ENCODE measurements around the gene CKS2.
A peak's percentile ranks its signal among the peaks of the same experiment; 100 is the strongest.
"Not testable (repeated sequence)": the region's sequence is repeated elsewhere in the genome, so short reads cannot be mapped to it uniquely, and the experiment has no call there.

CKS2 gene

GRCh38 chr9:89311346-89312221 is 589 bp downstream of the CKS2 start:
- no peak for DNase-seq (ENCODE audit: low read depth in 2 of 2)

- DNase-seq (ENCODE audit: low read depth in 2 of 2): no peak
These were observed 1.2 kb downstream of the CKS2 start for GRCh38 chr9:89312222-89312571.

GRCh38 chr9:89313842-89314241 is 2.8 kb downstream of the CKS2 start:
- no peak for DNase-seq (ENCODE audit: low read depth in 2 of 2)

- no peak for DNase-seq (ENCODE audit: low read depth in 2 of 2)
These were observed 4.0 kb downstream of the CKS2 start for GRCh38 chr9:89314955-89315354.

- DNase-seq (ENCODE audit: low read depth in 2 of 2): no peak
These were observed 4.5 kb downstream of the CKS2 start for GRCh38 chr9:89315482-89315881.

GRCh38 chr9:89317282-89317681 is 6.3 kb downstream of the CKS2 start:
- DNase-seq (ENCODE audit: low read depth in 2 of 2): no peak

GRCh38 chr9:89318123-89319014 is 7.4 kb downstream of the CKS2 start, which contains the start of gene SECISBP2:
Gene SECISBP2 (plus strand): TSS chr9:89318500. CDS start chr9:89318577, 77 bp downstream.
- DNase-seq (ENCODE audit: low read depth in 2 of 2): peak; percentile 88 to 93

- no peak for DNase-seq (ENCODE audit: low read depth in 2 of 2)
These were observed 8.3 kb downstream of the CKS2 start for GRCh38 chr9:89319015-89319905.

GRCh38 chr9:89323390-89323789 is 12.4 kb downstream of the CKS2 start:
- no peak for DNase-seq (ENCODE audit: low read depth in 2 of 2)

GRCh38 chr9:89325733-89326132 is 14.7 kb downstream of the CKS2 start:
- no peak for DNase-seq (ENCODE audit: low read depth in 2 of 2)

GRCh38 chr9:89328064-89328463 is 17.1 kb downstream of the CKS2 start:
- no peak for DNase-seq (ENCODE audit: low read depth in 2 of 2)

- DNase-seq (ENCODE audit: low read depth in 2 of 2): no peak
These were observed 18.9 kb downstream of the CKS2 start for GRCh38 chr9:89329917-89330316.

GRCh38 chr9:89330513-89330912 is 19.5 kb downstream of the CKS2 start:
- DNase-seq (ENCODE audit: low read depth in 2 of 2): no peak

- no peak for DNase-seq (ENCODE audit: low read depth in 2 of 2)
These were observed 28.8 kb downstream of the CKS2 start for GRCh38 chr9:89339807-89340206.

GRCh38 chr9:89340332-89340731 is 29.3 kb downstream of the CKS2 start:
- DNase-seq (ENCODE audit: low read depth in 2 of 2): no peak

GRCh38 chr9:89342213-89342612 is 31.2 kb downstream of the CKS2 start:
- DNase-seq (ENCODE audit: low read depth in 2 of 2): no peak

GRCh38 chr9:89342948-89343347 is 32.0 kb downstream of the CKS2 start:
- DNase-seq (ENCODE audit: low read depth in 2 of 2): no peak

GRCh38 chr9:89343812-89344211 is 32.8 kb downstream of the CKS2 start:
- DNase-seq (ENCODE audit: low read depth in 2 of 2): not testable (repeated sequence)

- DNase-seq (ENCODE audit: low read depth in 2 of 2): no peak
These were observed 34.5 kb downstream of the CKS2 start for GRCh38 chr9:89345476-89345875.

- DNase-seq (ENCODE audit: low read depth in 2 of 2): no peak
These were observed 35.7 kb downstream of the CKS2 start for GRCh38 chr9:89346696-89347095.

- no peak for DNase-seq (ENCODE audit: low read depth in 2 of 2)
These were observed 36.7 kb downstream of the CKS2 start for GRCh38 chr9:89347651-89348050.

- DNase-seq (ENCODE audit: low read depth in 2 of 2): no peak
These were observed 38.6 kb downstream of the CKS2 start for GRCh38 chr9:89349607-89350006.

Data from stimulated activated CD8-positive, alpha-beta memory T cell treated with anti-CD3 and anti-CD28 coated beads, Interleukin-7, amount 100 ng/mL, for 1 hour (primary cell).